Measurements from ENCODE around the gene NEAT1. TPM values are rescaled to one million over a fixed set of nuclear protein-coding genes. Genes with fewer than 3 reads are reported as not detected.

NEAT1 gene
- polyA plus RNA-seq, 3 donors from 2014 or later = 0.26 to 5.9 (median 1.4) TPM

DNA sequence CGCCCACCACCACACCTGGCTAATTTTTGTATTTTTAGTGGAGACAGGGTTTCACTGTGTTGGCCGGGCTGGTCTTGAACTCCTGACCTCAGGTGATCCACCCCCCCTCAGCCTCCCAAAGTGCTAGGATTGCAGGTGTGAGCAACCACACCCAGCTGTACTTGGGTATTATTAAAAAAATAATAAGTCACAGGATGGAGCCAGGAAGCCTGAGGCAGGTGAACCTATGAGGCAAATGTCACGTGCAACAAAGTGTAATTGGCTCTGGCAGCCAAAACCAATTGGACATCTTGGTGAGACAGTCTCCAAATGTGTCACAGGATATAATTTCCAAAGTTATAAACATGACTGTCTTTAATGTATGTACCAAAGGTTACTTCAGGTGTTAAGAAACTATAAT is 52.3 kb downstream of the NEAT1 start:
- peak overlapping the region in 3 of 5 donors; percentile 15 to 32 (median 21) for H3K4me3 Mint-ChIP-seq
- no peaks in the 10 kb centered on the region for H3K36me3 Mint-ChIP-seq
- peak overlapping the region in 4 of 6 donors; percentile 64 to 97 (median 72) for H3K27ac Mint-ChIP-seq
- peaks cover 16 to 30% of the 10 kb centered on the region in 2 donors for H3K4me1 Mint-ChIP-seq
- no peak for DNase-seq
- no peaks in the 10 kb centered on the region for H3K9me3 Mint-ChIP-seq
- peaks cover 4 to 22% (median 7%) of the 10 kb centered on the region in 3 donors for H3K27me3 Mint-ChIP-seq (ENCODE audit: low read depth in 3 of 3)

DNA sequence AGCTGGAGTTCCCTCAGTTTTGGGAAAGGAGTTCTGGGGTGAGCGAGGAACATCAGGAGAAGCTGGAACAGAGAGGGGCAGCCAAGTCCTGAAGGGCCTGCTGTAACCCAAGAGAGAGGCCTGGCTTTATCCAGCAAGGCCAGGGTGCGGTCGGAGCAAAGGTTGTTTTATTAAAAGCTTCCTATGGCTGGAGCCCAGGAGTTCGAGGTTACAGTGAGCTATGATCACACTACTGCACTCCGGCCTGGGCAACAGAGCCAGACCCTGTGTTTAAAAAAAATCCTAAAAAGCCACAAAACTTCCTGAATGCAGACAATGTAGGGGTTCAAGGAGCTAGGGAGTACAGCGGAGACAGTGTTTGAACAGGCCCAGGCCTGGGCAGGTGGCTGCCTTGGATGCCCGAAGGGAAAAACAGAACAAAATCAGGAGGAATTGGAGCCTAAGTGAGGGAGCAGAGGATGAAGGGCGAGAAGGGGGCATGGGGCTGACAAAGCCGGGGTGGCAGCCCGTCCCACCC is 54.1 kb downstream of the NEAT1 start:
- H3K27ac Mint-ChIP-seq = peak overlapping the region; percentile 94 to 99 (median 98)
- no peaks in the 10 kb centered on the region for H3K36me3 Mint-ChIP-seq
- DNase-seq = no peak
- peaks cover 4 to 22% (median 7%) of the 10 kb centered on the region in 3 donors for H3K27me3 Mint-ChIP-seq (ENCODE audit: low read depth in 3 of 3)
- peaks cover 16 to 24% of the 10 kb centered on the region in 2 donors for H3K4me1 Mint-ChIP-seq
- peak overlapping the region; percentile 94 to 100 (median 98) for H3K4me3 Mint-ChIP-seq
- no peaks in the 10 kb centered on the region for H3K9me3 Mint-ChIP-seq

DNA sequence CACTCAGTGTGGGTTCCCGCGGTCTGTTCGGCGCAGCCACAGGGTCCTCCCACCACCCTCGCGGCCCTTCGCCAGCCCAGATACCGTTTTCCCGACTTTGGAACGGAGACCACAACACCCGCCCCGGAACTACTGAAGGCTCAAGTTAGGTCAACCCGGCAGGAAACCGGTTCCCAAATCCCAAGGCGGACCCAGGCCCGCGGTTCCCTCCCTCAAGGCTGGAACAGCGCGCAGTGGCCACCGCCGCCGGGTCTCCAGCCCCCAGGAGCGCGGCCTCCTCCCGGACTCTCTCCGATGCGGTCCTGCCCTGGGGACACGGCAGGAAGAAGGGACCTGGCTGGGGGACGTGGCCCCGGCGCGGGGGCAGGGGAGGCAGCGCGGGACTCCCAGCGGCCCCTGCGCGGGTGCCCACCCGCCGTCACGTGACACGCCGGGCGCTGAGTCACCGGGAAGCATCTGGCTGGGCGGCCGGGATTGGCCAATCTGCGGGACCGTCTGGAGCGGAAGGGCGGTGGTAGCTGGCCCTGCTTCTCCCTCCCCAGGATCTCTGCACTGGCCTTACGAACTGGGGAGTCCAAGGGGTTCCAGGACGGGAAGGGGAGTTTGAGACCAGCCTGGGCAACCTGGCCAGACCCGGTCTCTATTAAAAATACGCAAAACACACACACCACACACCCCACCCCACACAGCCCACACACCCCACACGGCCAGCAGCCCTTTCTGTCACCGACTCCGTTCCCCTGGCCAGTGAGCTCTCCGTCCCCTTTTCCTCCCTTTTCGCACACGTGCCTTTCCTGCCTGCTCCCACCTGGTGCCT is 54.8 kb downstream of the NEAT1 start:
- peak overlapping the region; percentile 95 to 100 (median 99) for H3K4me3 Mint-ChIP-seq
- DNase-seq = peak; percentile 87 to 88 (median 88)
- H3K27me3 Mint-ChIP-seq (ENCODE audit: low read depth in 3 of 3) = peaks cover 4 to 17% (median 7%) of the 10 kb centered on the region in 3 donors
- no peaks in the 10 kb centered on the region for H3K36me3 Mint-ChIP-seq
- no peaks in the 10 kb centered on the region for H3K9me3 Mint-ChIP-seq
- peaks cover 9 to 17% of the 10 kb centered on the region in 2 donors for H3K4me1 Mint-ChIP-seq
- peak overlapping the region; percentile 99 to 100 (median 100) for H3K27ac Mint-ChIP-seq

DNA sequence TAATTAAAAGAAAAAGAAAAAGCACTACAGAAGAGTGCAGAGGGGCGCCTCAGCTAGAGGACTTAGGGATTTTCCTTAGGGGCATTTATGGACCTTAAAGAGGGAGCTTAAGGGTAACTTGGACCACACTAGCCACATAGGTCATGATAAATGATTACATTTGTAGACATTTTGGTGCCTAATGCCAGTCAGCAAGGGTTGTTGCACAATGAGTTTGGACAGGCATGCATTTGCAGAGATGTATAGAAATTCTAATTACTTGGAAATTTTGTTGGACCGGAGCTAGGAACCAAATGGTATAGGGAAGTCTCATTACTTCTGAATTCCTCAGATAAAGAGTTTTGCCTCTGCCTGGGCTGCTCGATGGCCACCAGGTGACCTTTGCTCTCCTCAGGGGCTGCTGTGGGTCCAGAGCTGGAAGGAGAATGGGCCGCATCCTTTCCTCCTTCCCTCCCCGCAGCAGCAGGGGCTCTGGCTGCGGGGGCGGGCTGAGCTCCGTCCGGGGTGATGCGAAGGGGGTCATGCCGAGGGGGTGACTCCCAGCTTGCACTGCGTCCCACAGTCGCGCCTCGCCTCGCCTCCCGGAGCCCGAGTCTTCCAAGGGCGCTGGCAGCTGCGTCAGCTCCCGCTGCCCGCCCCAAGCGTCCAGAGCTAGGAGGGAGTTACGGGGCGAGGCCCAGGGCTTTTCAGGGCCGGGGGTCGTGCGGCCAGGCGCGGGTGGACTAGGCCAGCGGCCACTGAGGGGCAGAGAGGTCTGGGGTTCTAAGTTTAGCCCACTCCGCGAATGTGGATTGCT is 56.0 kb downstream of the NEAT1 start:
- Mint-ChIP-seq H3K27me3 (ENCODE audit: low read depth in 3 of 3) (peaks cover 4 to 16% (median 7%) of the 10 kb centered on the region in 3 donors), H3K27ac (peak overlapping the region; percentile 71 to 100 (median 94)), H3K36me3 (no peaks in the 10 kb centered on the region), H3K9me3 (no peaks in the 10 kb centered on the region), H3K4me1 (peaks cover 8 to 16% of the 10 kb centered on the region in 2 donors), H3K4me3 (peak overlapping the region in 3 of 5 donors; percentile 24 to 38 (median 26))
- DNase-seq = no peak

DNA sequence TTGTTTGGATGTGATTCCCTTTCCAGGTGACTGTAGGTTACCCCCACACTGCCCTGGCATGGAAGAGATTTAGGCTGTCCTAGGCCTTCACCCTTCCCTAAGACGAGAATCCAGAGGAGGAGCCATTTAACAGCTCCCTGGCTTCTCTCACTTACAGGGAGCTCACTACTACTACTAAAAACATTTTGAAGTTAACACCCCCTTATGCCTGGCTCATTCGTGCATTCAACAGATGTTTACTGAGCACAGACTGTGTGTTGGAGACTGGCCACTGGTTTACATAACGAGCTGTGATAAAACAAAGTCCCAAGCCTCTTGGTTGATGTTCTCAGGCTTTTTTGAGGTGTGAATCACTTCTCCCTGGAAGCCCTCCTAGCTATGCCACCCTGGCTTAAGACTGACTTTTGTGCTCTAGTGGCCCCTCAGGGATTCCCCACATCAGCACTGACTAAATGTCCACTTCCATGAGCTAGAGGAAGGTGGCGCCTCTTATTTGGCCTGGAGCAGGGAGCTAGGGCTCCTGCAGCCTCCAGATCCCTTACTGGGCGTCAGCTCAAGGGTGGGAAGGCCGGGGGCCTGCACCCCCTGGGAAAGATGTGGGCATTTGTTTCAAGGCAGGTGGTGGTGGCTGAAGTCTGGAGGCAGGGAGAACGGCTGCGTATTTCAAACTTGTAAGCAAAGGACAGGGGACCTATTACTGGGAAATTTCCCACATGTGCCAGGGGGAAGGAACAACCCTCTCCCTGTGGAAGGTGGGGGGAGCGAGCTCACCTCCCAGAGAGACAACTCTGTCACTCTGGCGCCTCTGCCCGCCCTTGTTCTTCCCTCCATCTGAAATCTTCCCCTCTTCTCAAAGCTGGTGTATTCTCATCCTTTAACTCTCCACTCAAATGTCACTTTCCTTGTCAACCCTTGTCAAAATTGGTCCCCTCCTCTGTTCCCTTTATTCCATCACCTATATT is 56.9 kb downstream of the NEAT1 start:
- Mint-ChIP-seq H3K27me3 (ENCODE audit: low read depth in 3 of 3) (peaks cover 7 to 16% (median 8%) of the 10 kb centered on the region in 3 donors), H3K4me3 (peak overlapping the region in 3 of 5 donors; percentile 12 to 38 (median 21)), H3K36me3 (no peaks in the 10 kb centered on the region), H3K27ac (peak overlapping the region in 5 of 6 donors; percentile 28 to 87 (median 81)), H3K4me1 (peaks cover 8 to 16% of the 10 kb centered on the region in 2 donors), H3K9me3 (no peaks in the 10 kb centered on the region)
- no peak for DNase-seq

DNA sequence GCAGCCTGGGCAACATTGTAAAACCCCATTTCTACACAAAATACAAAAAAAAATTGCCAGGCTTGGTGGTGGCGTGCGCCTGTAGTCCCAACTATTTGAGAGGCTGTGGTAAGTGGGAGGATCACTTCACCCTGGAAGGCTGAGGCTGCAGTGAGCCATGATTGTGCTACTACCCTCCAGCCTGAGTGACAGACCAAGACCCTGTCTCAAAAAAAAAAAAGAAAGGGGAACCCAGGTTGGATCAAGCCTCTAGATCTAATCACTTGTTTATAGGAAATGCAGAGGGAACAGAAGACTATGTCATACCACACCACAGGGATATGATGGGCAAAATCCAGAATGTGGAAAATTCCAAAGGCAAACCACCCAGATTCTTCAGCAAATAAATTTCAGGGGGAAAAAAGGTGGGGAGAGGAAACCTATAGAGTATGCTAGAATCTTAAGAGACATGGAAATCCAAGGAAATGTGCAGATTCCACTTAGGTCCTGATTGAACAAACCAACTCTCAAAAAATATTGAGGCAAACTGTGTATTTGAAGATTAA is 59.8 kb downstream of the NEAT1 start:
- peaks cover 0 to 8% of the 10 kb centered on the region in 2 donors for H3K4me1 Mint-ChIP-seq
- no peak for DNase-seq
- peaks cover 3 to 7% (median 5%) of the 10 kb centered on the region in 3 donors for H3K27me3 Mint-ChIP-seq (ENCODE audit: low read depth in 3 of 3)
- no peak overlapping the region for H3K27ac Mint-ChIP-seq
- H3K9me3 Mint-ChIP-seq = no peaks in the 10 kb centered on the region
- no peaks in the 10 kb centered on the region for H3K36me3 Mint-ChIP-seq
- no peak overlapping the region for H3K4me3 Mint-ChIP-seq

DNA sequence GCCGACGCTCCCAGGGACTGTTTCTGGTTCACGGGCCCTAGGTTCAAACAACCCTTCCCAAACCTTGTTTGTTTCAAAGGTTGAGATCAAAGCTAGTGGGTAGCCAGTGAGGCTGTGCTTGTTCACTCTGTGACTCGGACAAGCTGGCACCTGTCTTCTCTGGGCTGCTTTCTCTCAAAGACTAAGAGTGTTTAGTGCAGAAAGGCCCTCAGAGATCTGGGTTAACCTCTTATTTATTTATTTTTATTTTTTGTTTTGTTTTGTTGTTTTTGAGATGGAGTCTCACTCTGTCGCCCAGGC is 63.3 kb downstream of the NEAT1 start:
- Mint-ChIP-seq H3K36me3 (no peaks in the 10 kb centered on the region), H3K4me3 (no peak overlapping the region)

DNA sequence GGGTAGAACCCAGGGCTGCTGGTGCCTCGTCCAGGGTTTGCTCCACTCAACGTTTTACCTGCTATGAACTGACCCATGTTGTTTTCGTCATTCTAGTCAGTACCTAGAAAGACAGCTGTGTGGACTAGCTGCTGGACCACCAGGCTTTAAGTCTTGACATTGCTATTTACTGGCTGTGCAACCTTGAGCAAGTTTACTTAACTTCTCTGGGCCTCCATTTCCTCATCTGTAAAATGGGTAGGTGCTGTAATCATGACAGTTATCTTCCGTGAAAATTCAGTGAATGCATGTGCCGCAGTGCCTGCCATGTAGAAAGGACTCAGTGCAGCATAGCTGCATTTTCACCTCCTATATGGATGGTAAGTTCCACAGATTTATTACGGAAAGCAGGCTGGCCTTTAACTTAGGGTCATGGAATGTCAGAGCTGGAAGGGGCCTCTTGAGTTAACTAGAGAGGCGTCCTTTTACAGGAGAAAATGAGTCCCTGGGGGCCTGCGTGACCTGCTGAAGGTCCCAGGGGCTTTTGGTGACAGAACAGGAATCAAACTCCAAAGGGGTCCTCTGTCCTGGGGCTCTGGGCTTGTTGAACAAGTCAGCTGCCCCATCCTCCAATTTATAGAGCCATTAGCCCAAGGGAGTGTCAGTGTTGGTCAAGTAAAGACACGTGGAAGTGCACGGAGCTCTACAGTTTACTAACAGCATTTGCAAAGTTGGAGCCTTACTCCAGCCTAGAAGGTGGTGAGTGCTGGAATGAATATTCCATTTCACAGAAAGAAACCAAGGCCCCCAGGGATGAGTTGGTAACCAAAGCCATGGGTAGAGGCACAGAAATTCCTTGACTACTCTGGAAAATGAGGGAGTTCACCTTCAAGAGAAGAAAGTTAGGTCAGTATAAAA is 64.2 kb downstream of the NEAT1 start:
- H3K9me3 Mint-ChIP-seq = no peaks in the 10 kb centered on the region
- H3K4me3 Mint-ChIP-seq = peak overlapping the region in 1 of 5 donors; percentile 17
- H3K27me3 Mint-ChIP-seq (ENCODE audit: low read depth in 3 of 3) = peaks cover 2 to 5% (median 2%) of the 10 kb centered on the region in 3 donors
- no peak overlapping the region for H3K27ac Mint-ChIP-seq
- peaks cover 5% of the 10 kb centered on the region in 2 donors for H3K4me1 Mint-ChIP-seq
- no peaks in the 10 kb centered on the region for H3K36me3 Mint-ChIP-seq
- DNase-seq = no peak

More for the DNA sequence above, 63.3 kb downstream of the NEAT1 start:
- Mint-ChIP-seq H3K4me1 (peaks cover 5% of the 10 kb centered on the region in 2 donors), H3K27ac (no peak overlapping the region), H3K9me3 (no peaks in the 10 kb centered on the region), H3K27me3 (ENCODE audit: low read depth in 3 of 3) (peaks cover 2 to 5% (median 2%) of the 10 kb centered on the region in 3 donors)
- DNase-seq = no peak

DNA sequence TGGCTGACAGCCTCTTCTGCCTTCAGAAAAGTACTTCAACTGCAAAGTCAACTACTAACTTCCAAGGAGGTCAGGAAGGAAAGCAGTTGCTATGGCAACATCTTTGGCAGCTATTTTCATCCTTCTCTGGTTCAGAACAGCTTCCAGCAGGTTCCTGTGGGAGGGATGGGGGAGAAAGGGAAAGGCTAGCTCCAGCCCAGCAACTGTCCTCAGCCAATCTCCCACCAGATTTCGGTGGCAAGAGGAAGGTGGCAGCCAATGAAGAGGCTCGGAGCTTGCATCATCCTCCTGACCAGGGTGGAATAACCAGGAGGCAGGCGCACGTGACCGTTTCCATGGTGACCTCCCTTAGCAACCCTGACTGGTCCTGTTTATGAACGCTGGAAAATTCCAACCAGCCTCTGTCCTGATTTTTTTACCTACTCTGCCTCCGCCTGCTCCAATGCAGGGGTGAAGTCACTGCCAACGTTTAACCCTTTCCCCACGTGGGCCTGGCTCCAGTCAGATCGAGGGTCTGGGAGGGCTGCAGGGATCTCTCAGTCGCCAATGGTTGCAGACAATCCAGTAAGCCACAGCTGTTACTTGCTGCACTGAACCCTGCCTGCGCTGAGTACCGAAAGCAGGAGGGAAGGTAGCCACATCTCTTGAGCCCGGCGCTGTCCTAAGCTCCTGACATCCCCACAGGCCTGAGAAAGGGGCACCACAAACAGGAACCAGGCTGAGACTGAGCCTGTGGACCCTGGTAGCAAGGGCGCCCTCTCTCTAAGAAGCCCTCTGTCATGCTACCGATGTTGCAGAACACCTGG is 65.1 kb downstream of the NEAT1 start:
- Mint-ChIP-seq H3K27me3 (ENCODE audit: low read depth in 3 of 3) (peaks cover 2 to 5% (median 2%) of the 10 kb centered on the region in 3 donors), H3K4me1 (peaks cover 5% of the 10 kb centered on the region in 2 donors), H3K4me3 (peak overlapping the region in 1 of 5 donors; percentile 17), H3K9me3 (no peaks in the 10 kb centered on the region), H3K36me3 (no peaks in the 10 kb centered on the region), H3K27ac (peak overlapping the region in 2 of 6 donors; percentile 11 to 53)
- DNase-seq = peak in 1 of 3 donors; percentile 27

DNA sequence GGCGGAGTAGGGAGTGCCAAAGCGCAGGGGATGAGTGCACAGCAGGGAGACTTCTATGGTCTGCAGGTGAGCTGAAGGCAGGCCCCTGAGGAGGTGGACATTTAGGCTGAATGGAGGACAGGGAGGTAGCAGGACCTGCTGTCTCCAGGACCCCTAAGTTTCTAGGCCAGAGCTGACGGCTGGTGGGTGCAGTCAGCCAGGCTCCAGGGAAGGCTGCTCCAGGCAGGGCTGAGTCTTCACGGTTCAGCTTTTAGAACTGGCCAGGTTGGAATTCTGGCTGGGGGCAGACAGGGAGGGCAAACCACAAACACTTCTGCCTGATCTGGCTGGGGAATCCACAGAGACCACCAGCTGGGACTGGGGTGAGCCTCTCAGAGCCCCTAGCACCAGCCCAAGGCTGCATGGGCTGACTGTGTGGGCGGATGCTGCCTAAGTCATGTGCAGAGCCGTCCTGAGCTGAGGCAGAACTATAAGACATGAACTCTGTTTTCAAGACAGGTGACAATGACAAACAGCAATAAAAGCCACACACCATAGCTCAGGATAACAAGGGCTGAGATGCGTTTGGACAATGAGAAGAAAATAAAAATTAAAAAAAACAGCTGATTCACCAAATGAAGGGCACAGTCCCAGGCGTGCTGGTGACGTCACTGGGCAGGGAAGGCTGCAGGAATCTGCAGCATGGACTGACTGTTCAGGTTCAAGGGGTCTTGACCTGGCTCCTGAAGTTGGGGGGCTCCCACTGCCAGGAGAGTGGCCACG is 65.9 kb downstream of the NEAT1 start:
- H3K27ac Mint-ChIP-seq = peak overlapping the region in 1 of 6 donors; percentile 62
- H3K27me3 Mint-ChIP-seq (ENCODE audit: low read depth in 3 of 3) = peaks cover 2 to 5% (median 2%) of the 10 kb centered on the region in 3 donors
- no peak overlapping the region for H3K4me3 Mint-ChIP-seq
- no peaks in the 10 kb centered on the region for H3K36me3 Mint-ChIP-seq
- no peak for DNase-seq
- peaks cover 5% of the 10 kb centered on the region in 2 donors for H3K4me1 Mint-ChIP-seq
- no peaks in the 10 kb centered on the region for H3K9me3 Mint-ChIP-seq

Measured in immature natural killer cell (primary cell).